HG03439 (cell line): ENCODE results near the gene DYDC1.
"Not testable (repeated sequence)": the region's sequence is repeated elsewhere in the genome, so short reads cannot be mapped to it uniquely, and the experiment has no call there.

Source experiments
- ATAC-seq: cut with Tn5 transposase; IDR thresholded peaks from one replicate; pipeline ENCODE4 v1.9.1; 2021; ENCODE audit warnings: mild to moderate bottlenecking, moderate library complexity; ENCODE audit not compliant: unreplicated experiment

Gene DYDC1

GRCh38 chr10:80344912-80345311, 11.6 kb downstream of the DYDC1 start:
- no peak for ATAC-seq

- ATAC-seq: no peak
Measured at GRCh38 chr10:80344276-80344675, 12.3 kb downstream of the DYDC1 start.

- no peak for ATAC-seq
Measured at GRCh38 chr10:80333983-80334382, 22.6 kb downstream of the DYDC1 start.

GRCh38 chr10:80324891-80325364, 31.6 kb downstream of the DYDC1 start:
- no peak for ATAC-seq

GRCh38 chr10:80324086-80324485, 32.5 kb downstream of the DYDC1 start:
- no peak for ATAC-seq

- no peak for ATAC-seq
Measured at GRCh38 chr10:80323311-80323710, 33.2 kb downstream of the DYDC1 start.

- no peak for ATAC-seq
Measured at GRCh38 chr10:80322711-80323110, 33.8 kb downstream of the DYDC1 start.

GRCh38 chr10:80322158-80322557, 34.4 kb downstream of the DYDC1 start:
- ATAC-seq: no peak

GRCh38 chr10:80321183-80321582, 35.4 kb downstream of the DYDC1 start:
- no peak for ATAC-seq

GRCh38 chr10:80320377-80320776, 36.2 kb downstream of the DYDC1 start:
- no peak for ATAC-seq

- no peak for ATAC-seq
Measured at GRCh38 chr10:80319725-80320290, 36.7 kb downstream of the DYDC1 start.

- no peak for ATAC-seq
Measured at GRCh38 chr10:80319318-80319717, 37.2 kb downstream of the DYDC1 start.

- no peak for ATAC-seq
Measured at GRCh38 chr10:80318742-80319141, 37.8 kb downstream of the DYDC1 start.

- no peak for ATAC-seq
Measured at GRCh38 chr10:80315391-80315790, 41.2 kb downstream of the DYDC1 start.

GRCh38 chr10:80313523-80313922, 43.0 kb downstream of the DYDC1 start:
- ATAC-seq: no peak

GRCh38 chr10:80305989-80306388, 50.6 kb downstream of the DYDC1 start:
- ATAC-seq: not testable (repeated sequence)

- no peak for ATAC-seq
Measured at GRCh38 chr10:80296942-80297341, 59.6 kb downstream of the DYDC1 start.

GRCh38 chr10:80292607-80293239, 63.8 kb downstream of the DYDC1 start:
- no peak for ATAC-seq

- ATAC-seq: no peak
Measured at GRCh38 chr10:80290474-80291220, 65.9 kb downstream of the DYDC1 start.

GRCh38 chr10:80289451-80290287, 66.9 kb downstream of the DYDC1 start, which contains the start of gene MAT1A:
Gene MAT1A, minus strand, starts transcription at chr10:80289658. Its CDS starts 235 bp downstream, at chr10:80289423.
- ATAC-seq: no peak

- no peak for ATAC-seq
Measured at GRCh38 chr10:80288849-80289248, 67.7 kb downstream of the DYDC1 start.
